ENCODE data around the gene RARS1.
"Not testable (repeated sequence)": the region's sequence is repeated elsewhere in the genome, so short reads cannot be mapped to it uniquely, and the experiment has no call there.

The RARS1 gene

DNA sequence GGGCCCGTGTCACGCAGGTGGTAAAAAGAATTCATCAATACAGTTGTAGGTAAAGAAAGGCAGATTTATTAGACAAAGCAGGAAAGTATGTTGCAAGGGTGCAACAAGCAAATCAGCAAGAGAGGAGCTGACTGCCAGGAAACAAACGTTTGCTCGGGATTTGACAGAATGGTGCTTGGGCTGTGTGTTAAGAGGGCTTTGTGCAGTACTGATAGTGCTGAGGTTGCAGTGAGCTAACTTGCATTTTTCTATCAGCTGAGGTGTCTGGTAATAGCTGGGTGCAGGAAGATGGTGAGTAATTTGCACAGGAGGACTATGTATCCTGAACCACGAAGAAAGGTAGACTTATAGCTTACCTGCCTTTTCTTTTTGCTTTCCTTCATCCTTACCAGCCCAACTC is 3.9 kb upstream of the RARS1 start:
- DNase-seq = no peak

- DNase-seq = no peak
These were observed 2.8 kb downstream of the RARS1 start for GRCh38 chr5:168489059-168489458.

DNA sequence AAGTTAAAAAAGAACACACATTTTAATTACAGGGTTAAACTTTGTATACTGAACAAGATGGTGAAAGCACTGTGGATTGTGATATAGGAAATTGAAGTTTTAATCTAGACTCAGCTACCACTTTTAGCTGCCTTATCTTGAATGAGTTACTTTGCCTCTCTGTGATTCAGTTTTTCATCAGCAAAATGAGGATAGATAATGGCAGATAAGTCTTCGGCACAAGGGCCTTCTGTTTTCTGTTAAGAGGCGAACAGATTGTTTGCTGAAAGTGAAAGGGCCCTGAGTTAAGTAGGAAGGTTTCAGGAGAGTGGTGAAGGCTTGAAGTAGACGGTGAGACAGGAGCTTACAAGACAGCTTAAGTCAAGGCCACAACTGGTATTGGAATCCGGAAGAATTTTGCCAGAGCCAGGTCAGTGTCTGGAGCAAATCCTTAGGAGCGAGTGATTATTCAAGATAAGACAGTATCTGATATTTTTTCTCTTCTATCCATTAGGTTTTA is 7.8 kb downstream of the RARS1 start:
- no peak for DNase-seq

DNA sequence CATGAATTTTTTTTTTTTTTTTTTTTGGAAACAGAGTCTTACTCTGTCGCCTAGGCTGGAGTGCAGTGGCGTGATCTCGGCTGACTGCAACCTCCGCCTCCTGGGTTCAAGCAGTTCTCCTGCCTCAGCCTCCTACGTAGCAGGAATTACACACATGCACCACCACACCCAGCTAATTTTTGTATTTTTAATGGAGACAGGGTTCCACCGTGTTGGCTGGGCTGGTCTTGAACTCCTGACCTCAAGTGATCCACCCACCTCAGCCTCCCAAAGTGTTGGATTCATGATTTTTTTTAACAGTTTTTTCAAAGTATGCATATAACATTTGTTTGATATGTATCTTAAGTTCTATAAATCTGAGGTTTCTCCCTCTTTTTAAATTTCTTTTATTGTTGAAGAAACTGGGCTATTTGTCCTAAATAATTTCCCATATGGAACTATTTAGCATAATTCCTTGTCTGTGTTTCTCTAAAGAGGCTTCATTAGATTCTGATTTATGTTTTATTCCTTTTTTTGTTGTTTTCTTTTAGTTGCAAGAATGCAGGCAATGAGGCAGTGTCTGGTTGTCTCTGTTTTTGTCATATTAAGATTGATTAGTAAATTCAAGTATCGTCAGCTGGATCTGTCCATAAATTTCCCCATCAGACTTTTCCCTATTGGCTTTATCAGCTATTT is 16.4 kb downstream of the RARS1 start:
- no peak for DNase-seq

- DNase-seq = no peak
These were observed 27.7 kb downstream of the RARS1 start for GRCh38 chr5:168513861-168514428.

DNA sequence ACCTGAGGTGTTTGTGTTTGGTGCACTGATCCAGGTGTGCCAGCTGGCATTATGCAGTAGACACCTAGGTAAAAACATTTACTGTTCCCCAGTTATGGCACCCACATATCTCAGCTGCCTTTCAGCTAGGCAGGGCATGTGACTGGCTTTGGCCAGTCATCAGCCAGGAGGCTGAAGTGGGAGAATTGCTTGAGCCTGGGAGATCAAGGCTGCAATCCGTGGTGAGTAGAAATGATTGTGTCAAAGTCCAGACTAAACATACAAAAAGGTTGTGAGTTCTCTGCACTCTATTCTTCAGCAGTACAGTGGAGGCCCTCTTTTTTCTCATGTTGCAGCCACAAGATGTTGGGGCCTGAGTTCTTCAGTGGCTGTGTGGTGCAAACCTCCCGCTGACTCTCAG is 39.6 kb downstream of the RARS1 start:
- no peak for DNase-seq

- DNase-seq = no peak
These were observed 41.6 kb downstream of the RARS1 start for GRCh38 chr5:168527756-168528295.

DNA sequence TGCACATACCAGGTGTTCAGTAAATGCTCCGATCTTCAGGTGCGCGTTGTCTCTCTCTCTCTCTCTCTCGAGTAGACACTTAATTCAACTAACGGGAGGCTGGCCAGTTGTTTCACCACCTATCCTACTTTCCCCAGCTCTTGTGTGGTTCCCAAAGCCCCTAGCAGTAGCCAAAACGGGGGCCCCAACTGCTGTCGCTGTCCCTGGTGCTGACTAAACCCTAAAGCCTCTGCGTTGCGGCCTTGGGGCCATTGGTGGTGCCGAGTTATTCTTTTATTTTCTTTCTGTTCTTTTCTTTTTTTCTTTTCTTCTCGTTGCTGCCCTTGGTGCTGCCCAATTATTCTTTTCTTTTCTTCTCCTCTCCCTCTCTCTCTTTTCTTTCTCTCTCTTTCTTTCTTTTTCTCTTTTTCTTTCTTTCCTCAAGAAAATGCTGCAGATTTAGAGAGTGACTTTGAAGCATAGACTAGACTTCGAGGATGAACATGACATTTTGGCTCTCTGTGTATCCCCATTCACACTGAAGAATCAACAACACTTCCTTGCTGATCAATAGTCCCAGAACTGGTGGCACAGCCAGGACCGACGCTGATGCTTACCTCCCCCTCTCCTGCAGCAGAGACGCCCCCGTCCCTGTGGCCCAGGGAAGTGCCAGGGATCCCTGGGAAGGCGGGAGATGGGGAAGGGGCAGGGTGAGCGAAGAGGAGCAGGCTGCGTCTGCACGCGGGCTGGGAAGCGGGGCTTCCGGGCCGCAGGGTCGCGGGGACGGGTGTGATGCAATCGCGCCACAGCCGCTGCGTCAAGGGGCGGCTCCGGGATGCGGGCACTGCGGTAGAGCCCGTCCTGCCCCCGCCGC is 42.5 kb downstream of the RARS1 start, which contains the start of gene FBLL1:
Gene FBLL1 (plus strand): TSS at position 785 of the 853 bp plus-strand sequence. CDS start 200 bp downstream, outside the sequence.
- peak; percentile 2 for DNase-seq

- no peak for DNase-seq
These were observed 43.3 kb downstream of the RARS1 start for GRCh38 chr5:168529374-168530234.

DNA sequence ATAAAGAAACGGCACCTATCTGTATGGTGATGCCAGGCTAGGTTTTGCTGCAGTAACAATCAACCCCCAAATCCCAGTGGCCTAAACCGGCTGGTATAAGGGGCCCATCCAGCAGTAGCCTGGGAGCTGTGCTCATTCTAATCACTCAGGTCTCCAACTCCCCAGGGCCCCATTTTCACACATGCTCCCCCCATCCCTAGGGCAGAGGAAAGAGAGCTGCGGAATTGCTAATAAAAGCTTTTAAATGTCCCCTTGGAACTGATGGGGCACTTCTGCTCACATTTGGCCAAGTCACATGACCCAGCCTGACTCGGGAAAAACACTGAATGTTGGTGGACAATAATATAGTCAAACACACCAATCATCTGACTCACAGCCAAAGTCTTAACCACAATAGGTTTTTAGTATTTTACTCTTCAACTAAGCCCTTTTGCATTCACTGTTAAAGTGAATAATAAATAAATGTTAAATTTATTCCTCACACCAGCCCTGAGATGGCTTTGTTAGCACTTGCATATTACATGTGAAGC is 44.4 kb downstream of the RARS1 start:
- DNase-seq = no peak

DNA sequence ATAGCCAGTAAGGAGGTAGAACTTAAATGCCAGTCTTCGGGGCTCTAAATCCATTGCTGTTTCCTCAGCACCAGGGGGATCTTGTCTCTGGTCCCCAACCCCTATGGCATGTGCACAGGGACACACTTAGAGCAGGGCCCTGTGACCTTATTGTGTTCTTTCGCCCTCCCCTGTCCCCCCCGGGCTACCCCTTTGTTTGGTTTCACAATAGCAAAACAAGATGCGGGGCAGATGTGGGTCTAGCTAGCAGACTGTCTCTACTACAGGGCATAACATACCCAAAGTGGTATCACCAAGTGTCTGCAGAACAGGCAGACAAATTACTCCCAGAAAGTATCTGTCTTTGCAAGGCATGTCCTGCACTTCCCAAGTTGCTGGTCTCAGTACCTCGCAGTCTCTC is 44.9 kb downstream of the RARS1 start:
- no peak for DNase-seq

DNA sequence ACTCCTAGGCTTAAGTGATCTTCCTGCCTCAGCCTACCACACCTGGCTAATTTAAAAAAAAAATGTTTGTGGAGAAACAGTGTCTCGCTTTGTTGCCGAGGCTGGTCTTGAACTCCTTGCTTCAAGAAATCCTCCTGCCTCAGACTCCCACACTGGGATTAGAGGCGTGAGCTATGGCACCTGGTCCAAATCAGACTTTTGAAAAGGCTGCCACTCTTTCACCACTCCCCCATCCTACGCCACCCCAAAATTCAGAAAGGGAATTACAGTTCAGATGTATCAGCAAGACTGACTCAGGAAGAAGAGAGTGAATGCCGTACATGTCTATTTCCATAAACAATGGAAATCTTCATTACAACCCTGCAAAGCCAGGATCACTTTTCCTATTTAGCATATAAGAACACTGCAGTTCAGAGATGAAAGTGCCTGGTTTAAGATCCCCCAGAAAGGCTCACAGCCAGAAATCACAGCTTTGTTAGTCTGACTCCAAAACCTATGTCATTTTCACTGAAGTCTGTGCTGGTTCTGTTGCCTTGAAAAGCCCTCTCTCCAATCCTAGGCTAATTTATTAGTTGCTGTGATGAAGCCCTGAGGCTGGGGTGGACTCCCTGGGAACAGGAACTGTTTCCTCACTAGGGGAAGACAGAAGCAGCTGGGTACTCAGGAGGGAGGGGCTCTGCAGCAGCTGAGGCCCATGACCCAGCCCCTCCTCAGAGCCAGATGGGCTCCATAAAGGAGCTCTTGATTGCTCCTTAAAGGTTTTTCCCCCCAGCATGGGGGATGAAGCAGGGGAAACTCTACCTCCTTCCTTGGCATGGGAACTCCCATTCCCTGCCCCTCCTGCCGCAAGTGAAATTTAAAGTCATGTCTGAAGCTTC is 46.0 kb downstream of the RARS1 start:
- no peak for DNase-seq

DNA sequence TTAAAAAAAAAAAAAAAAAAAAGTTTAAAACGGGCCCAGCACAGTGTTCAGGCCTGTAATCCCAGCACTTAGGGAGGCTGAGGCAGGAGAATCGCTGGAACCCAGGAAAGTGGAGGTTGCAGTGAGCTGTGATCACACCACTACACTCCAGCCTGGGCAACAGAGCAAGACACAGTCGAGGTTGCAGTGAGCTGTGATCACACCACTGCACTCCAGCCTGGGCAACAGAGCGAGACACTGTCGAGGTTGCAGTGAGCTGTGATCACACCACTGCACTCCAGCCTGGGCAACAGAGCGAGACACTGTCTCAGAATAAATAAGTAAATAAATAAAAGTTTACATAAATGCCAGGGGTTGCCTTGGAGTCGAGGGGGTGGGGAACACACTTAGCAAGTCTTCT is 48.1 kb downstream of the RARS1 start:
- DNase-seq = not testable (repeated sequence)

DNA sequence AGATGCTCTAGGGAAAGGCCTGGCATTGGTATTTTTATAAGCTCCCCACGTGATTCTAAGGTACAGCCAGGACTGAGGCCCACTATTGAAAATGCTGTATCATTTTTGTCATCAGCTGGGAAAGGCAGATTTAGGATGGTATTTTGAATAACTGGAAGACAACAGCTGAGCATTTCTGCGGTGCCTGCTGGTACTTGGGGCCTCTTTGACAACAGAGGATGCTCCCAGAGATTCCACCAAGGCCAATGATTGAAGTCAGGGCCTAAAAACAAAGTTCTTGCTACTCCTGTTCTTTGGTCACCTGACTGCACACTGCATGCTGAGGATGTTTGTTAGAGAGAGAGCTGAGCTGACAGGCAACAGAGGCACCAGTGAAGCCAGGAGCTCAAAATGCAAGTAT is 50.9 kb downstream of the RARS1 start:
- DNase-seq = no peak

DNA sequence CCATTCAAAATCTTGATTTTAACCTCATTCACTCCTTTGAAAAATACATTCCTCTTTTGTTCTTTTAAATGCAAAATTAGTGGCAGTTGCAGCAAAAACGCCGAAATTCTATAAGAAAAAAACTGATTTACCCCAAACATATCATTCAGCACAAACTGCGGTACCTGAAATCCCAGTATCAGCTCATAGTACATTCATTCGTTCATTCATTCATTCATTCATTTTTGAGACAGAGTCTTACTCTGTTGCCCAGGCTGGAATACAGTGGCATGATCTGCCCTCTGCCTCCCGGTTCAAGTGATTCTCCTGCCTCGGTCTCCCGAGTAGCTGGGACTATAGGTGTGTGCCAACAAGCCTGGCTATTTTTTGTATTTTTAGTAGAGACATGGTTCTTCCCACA is 63.3 kb downstream of the RARS1 start:
- DNase-seq = no peak

DNA sequence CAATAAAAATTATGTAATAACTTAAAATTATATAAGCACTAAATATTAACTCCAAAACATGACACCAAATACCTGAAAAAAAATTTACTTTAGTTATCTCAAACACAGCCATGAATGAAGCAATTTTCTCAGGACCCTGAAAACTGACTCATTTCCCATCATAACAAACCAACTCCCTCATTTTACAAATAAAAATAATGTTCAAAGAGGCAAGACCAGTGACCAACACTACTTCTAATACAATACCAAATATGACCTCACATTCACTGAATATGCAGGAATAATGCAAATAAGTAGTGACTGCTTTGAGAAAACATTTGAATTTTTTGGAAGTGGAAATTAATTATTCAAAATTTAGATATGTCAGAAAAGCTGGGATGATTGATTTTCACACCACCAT is 64.4 kb downstream of the RARS1 start:
- no peak for DNase-seq

- DNase-seq = no peak
These were observed 65.9 kb downstream of the RARS1 start for GRCh38 chr5:168552146-168552545.

- DNase-seq = no peak
These were observed 67.3 kb downstream of the RARS1 start for GRCh38 chr5:168553377-168554130.

GRCh38 chr5:168557389-168557788 is 71.1 kb downstream of the RARS1 start:
- no peak for DNase-seq

DNA sequence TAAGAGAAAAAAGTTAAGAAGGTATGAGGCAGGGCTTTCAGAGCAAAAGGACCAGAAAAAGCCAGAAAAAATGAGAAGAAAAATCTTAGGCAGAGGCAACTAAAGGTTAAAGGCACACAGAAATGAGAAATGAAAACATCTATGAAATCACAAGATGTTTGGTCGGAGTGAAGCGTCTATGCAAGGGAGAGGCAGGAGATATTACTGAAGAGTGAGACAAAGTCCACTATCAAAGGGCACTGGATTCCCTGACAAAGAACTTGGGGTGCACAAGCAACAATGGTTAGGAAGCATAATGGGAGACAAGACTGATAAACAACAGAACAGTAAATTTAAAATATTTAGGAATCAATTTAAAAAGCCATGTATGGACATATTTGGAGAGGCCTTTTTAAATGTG is 76.0 kb downstream of the RARS1 start:
- no peak for DNase-seq
